Measurements from ENCODE around the gene GNG2. TPM values are rescaled to one million over a fixed set of nuclear protein-coding genes. Genes with fewer than 3 reads are reported as not detected.

The GNG2 gene
- total RNA-seq, 1 experiment from 2014 or later, result 7.0 TPM

DNA sequence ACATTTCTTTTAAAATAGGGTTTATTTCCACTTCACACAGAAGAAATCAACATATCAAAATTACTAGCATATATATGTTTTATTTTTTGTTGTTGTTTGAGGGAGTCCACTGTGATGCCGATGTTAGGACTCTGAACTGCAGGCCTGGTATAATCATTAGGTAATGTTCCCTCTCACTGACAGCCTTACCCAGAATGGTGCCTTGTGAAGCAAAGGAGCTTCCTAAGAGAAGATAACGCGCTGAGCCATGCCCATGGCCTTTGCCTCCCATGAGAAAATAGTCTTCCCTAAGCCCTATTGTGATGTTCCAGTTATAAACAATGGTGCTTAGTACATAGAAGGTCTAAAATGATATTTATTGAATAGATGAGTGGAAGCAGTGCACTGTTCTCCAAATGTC, 12.0 kb downstream of the GNG2 start:
- TF ChIP-seq, protein P1, sequence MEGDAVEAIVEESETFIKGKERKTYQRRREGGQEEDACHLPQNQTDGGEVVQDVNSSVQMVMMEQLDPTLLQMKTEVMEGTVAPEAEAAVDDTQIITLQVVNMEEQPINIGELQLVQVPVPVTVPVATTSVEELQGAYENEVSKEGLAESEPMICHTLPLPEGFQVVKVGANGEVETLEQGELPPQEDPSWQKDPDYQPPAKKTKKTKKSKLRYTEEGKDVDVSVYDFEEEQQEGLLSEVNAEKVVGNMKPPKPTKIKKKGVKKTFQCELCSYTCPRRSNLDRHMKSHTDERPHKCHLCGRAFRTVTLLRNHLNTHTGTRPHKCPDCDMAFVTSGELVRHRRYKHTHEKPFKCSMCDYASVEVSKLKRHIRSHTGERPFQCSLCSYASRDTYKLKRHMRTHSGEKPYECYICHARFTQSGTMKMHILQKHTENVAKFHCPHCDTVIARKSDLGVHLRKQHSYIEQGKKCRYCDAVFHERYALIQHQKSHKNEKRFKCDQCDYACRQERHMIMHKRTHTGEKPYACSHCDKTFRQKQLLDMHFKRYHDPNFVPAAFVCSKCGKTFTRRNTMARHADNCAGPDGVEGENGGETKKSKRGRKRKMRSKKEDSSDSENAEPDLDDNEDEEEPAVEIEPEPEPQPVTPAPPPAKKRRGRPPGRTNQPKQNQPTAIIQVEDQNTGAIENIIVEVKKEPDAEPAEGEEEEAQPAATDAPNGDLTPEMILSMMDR (conservative IDR thresholded peaks at IDR 0.05), result no peak
- H3K9me3 Mint-ChIP-seq, result no peaks in the 10 kb centered on the region
- no peak overlapping the region for H3K23ac ChIP-seq (ENCODE audit: insufficient read length, low read depth, low read length)
- H4K91ac ChIP-seq (ENCODE audit: insufficient read length, low read depth, low read length), result no peak overlapping the region
- H3K56ac ChIP-seq (ENCODE audit: insufficient read length, low read depth, low read length), result no peak overlapping the region
- no peaks in the 10 kb centered on the region for H3K79me2 ChIP-seq (ENCODE audit: insufficient read depth, low read length)
- H2AK5ac ChIP-seq (ENCODE audit: insufficient read length, low read length), result no peak overlapping the region
- no peak overlapping the region for H3T11ph ChIP-seq (ENCODE audit: low read length)
- H3K27me3 Mint-ChIP-seq (ENCODE audit: low read depth), result no peaks in the 10 kb centered on the region
- H3K79me1 ChIP-seq (ENCODE audit: insufficient read depth, low read depth, low read length, poor library complexity, severe bottlenecking), result no peaks in the 10 kb centered on the region
- no peak overlapping the region for H2AFZ ChIP-seq (ENCODE audit: low read length)
- H3K27me3 ChIP-seq (ENCODE audit: insufficient read depth, low read length), result no peaks in the 10 kb centered on the region
- H3K36me3 Mint-ChIP-seq (ENCODE audit: insufficient read depth in 1 of 3, low read depth in 3 of 3), result no peaks in the 10 kb centered on the region
- H3K9me3 ChIP-seq (ENCODE audit: control insufficient read depth, low read depth, low read length), result no peaks in the 10 kb centered on the region
- no peak overlapping the region for H4K8ac ChIP-seq (replicated peaks; ENCODE audit: insufficient read length, low read depth, low read length)
- no peak overlapping the region for H3K14ac ChIP-seq (ENCODE audit: insufficient read depth, low read length)
- H3K4me1 ChIP-seq (ENCODE audit: insufficient read depth, low read length), result no peaks in the 10 kb centered on the region; the same call in 1 of the 2 replicates
- no peak overlapping the region for H3K9ac ChIP-seq (ENCODE audit: extremely low read depth, insufficient read length, low read length)
- no peak overlapping the region for H3K27ac Mint-ChIP-seq
- H3K4me1 Mint-ChIP-seq, result no peaks in the 10 kb centered on the region
- no peak overlapping the region for H2BK20ac ChIP-seq (ENCODE audit: low read depth, low read length, poor library complexity, severe bottlenecking)
- no peak overlapping the region for H2BK5ac ChIP-seq (ENCODE audit: insufficient read length, low read length)
- no peaks in the 10 kb centered on the region for H3K23me2 ChIP-seq (ENCODE audit: insufficient read length, low read depth, low read length, poor library complexity, severe bottlenecking)
- no peak overlapping the region for H3K4me3 Mint-ChIP-seq
- H3K4me2 ChIP-seq (ENCODE audit: insufficient read depth, insufficient read length, low read length), result no peak overlapping the region
- H2BK12ac ChIP-seq (ENCODE audit: insufficient read length, low read depth, low read length), result no peak overlapping the region
- H3K4ac ChIP-seq (ENCODE audit: low read depth, low read length), result no peak overlapping the region
- H4K20me1 ChIP-seq (ENCODE audit: control insufficient read depth, insufficient read depth, insufficient read length), result no peaks in the 10 kb centered on the region
- no peak overlapping the region for H3K27ac ChIP-seq (ENCODE audit: insufficient read length, low read depth, low read length)
- no CpG with 5 or more reads among the region's 3 CpGs for WGBS (ENCODE audit: extremely low coverage, insufficient read length, low lambda C conversion rate)
- no peak overlapping the region for H2BK15ac ChIP-seq (ENCODE audit: low read depth, low read length)
- H3K18ac ChIP-seq (ENCODE audit: insufficient read length, low read depth, low read length), result no peak overlapping the region
- no peak overlapping the region for H4K5ac ChIP-seq (ENCODE audit: insufficient read length, low read depth, low read length)
- DNase-seq, result no peak
- no peak overlapping the region for H2BK120ac ChIP-seq (ENCODE audit: low read depth, low read length, poor library complexity, severe bottlenecking)
